CD4-positive, alpha-beta T cell (primary cell): ENCODE measurements around the gene AMACR. TPM values are rescaled to one million over a fixed set of nuclear protein-coding genes. Genes with fewer than 3 reads are reported as not detected.

Experiments used
- ATAC-seq: fragments of 200-7000 bp; cut with Tn5 transposase; one replicate; pipeline ENCODE4 v1.10.0; 2022; ENCODE audit warnings: mild to moderate bottlenecking; ENCODE audit not compliant: poor library complexity
- CTCF ChIA-PET: fragments of 350-600 bp; sonication (Branson Sonifier 250); formaldehyde crosslinking; loops from one replicate; lab custom pipeline; 2021; ENCODE audit warnings: antibody characterized with exemption, inconsistent platforms; lab: Charles Lee
- POLR2A ChIA-PET: fragments of 350-600 bp; sonication (Branson Sonifier 250); formaldehyde crosslinking; loops from one replicate; lab custom pipeline; 2021; ENCODE audit warnings: antibody characterized with exemption, inconsistent platforms; lab: Charles Lee
- DNase-seq, 14 experiments: peaks; one replicate each; pipeline ENCODE4 v3.0.0-alpha.2; 2013 to 2020; ENCODE audit warnings: mixed read lengths in 2 of 14
- H3K27ac ChIP-seq, 2 donors: one replicate each; pipeline versions ENCODE4 v1.5.1 to v1.7.0; 2013; ENCODE audit warnings: low read length in 2 of 2, low read depth in 1 of 2, mild to moderate bottlenecking in 1 of 2
- H3K27me3 ChIP-seq, 2 experiments: 1 replicate in 1 of 2; 2 replicates in 1 of 2; pipeline versions ENCODE4 v1.6.1 to v1.7.0; 2013; ENCODE audit warnings: low read length in 2 of 2, control low read depth in 1 of 2, mild to moderate bottlenecking in 1 of 2, moderate library complexity in 1 of 2; ENCODE audit not compliant: insufficient read depth in 2 of 2, control insufficient read depth in 1 of 2
- H3K36me3 ChIP-seq: one replicate; pipeline ENCODE4 v1.6.1; 2013; ENCODE audit warnings: low read length, control low read depth; ENCODE audit not compliant: insufficient read depth
- H3K4me1 ChIP-seq: one replicate; pipeline ENCODE4 v1.6.1; 2013; ENCODE audit warnings: low read length, control low read depth; ENCODE audit not compliant: insufficient read depth
- H3K4me3 ChIP-seq: one replicate; pipeline ENCODE4 v1.5.1; 2013; ENCODE audit warnings: mild to moderate bottlenecking, low read length, moderate library complexity
- H3K9me3 ChIP-seq, 2 experiments: 1 replicate in 1 of 2; 2 replicates in 1 of 2; pipeline versions ENCODE4 v1.6.1 to v1.7.0; 2013; ENCODE audit warnings: low read length in 2 of 2, mild to moderate bottlenecking in 2 of 2, control low read depth in 1 of 2, moderate library complexity in 1 of 2; ENCODE audit not compliant: control insufficient read depth in 1 of 2, insufficient read depth in 1 of 2
- H3K27ac Mint-ChIP-seq: one replicate; pipeline ENCODE4 v1.8.0; 2020; ENCODE audit warnings: mixed read lengths
- H3K27me3 Mint-ChIP-seq: one replicate; pipeline ENCODE4 v1.8.0; 2021; ENCODE audit warnings: mixed read lengths
- H3K36me3 Mint-ChIP-seq: one replicate; pipeline ENCODE4 v1.8.0; 2021; ENCODE audit warnings: low read depth, mixed read lengths
- H3K4me1 Mint-ChIP-seq: one replicate; pipeline ENCODE4 v1.8.0; 2021; ENCODE audit warnings: low read depth, mixed read lengths
- H3K4me3 Mint-ChIP-seq: one replicate; pipeline ENCODE4 v1.8.0; 2020; ENCODE audit warnings: mild to moderate bottlenecking, mixed read lengths
- H3K9me3 Mint-ChIP-seq: one replicate; pipeline ENCODE4 v1.8.0; 2020; ENCODE audit warnings: mixed read lengths
- intact Hi-C, 2 experiments: fragments of 100-400 bp; cut with DNase I in 1 of 2; cut with micrococcal nuclease in 1 of 2; formaldehyde crosslinking; loops; one replicate each; pipeline versions ENCODE4 v1.15.1 to v1.9.0; 2023 to 2025; cut with DNase I, micrococcal nuclease
- total RNA-seq, 174 experiments: library from RNA in 2 of 174; stranded (reverse) in 2 of 174; gene quantifications; one replicate each; pipeline ENCODE4 v1.2.3 and lab custom pipeline; 2021 to 2026
- TF ChIP-seq, protein P1 (sequence below): fragments of 200-600 bp; IDR thresholded peaks from one replicate; pipeline ENCODE4 v1.8.0; 2022; ENCODE audit warnings: antibody characterized with exemption, mild to moderate bottlenecking

AMACR gene
- total RNA-seq, 2 experiments from 2014 or later, result 1.3 to 1.4 TPM

DNA sequence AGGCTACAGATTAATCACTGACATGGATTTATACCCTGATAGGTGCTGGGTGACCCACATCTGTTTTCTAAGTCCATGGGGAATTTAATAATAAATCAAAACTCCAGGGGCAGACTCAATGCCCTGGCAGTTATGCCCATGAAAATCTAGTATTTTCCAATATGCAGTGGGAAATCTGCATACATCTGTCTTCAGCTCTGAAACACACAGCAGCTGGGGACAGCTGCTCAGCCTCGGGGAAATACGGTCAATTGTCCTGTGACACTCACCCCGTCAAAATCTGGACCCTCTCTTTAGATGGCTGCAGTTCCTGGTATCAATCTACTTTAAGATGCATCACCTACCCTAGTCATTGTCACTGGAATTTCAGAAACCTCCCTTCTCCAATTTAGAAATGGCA lies 47.8 kb upstream of the AMACR start:
- Histone ChIP-seq H3K9me3 (no peaks in the 10 kb centered on the region), H3K36me3 (peaks cover 9% of the 10 kb centered on the region), H3K27ac (no peak overlapping the region), H3K27me3 (no peaks in the 10 kb centered on the region), H3K4me1 (no peaks in the 10 kb centered on the region), H3K4me3 (no peak overlapping the region)
- H3K27me3 Mint-ChIP-seq, result no peaks in the 10 kb centered on the region
- CTCF ChIA-PET, result no interaction called here
- POLR2A ChIA-PET, result no interaction called here
- no peak for DNase-seq
- H3K9me3 Mint-ChIP-seq, result no peaks in the 10 kb centered on the region
- no peak overlapping the region for H3K27ac Mint-ChIP-seq
- peaks cover 36% of the 10 kb centered on the region for H3K36me3 Mint-ChIP-seq
- no peaks in the 10 kb centered on the region for H3K4me1 Mint-ChIP-seq
- no peak for ATAC-seq
- intact Hi-C loops, result no loop called here
- H3K4me3 Mint-ChIP-seq, result no peak overlapping the region
- TF ChIP-seq, protein P1, sequence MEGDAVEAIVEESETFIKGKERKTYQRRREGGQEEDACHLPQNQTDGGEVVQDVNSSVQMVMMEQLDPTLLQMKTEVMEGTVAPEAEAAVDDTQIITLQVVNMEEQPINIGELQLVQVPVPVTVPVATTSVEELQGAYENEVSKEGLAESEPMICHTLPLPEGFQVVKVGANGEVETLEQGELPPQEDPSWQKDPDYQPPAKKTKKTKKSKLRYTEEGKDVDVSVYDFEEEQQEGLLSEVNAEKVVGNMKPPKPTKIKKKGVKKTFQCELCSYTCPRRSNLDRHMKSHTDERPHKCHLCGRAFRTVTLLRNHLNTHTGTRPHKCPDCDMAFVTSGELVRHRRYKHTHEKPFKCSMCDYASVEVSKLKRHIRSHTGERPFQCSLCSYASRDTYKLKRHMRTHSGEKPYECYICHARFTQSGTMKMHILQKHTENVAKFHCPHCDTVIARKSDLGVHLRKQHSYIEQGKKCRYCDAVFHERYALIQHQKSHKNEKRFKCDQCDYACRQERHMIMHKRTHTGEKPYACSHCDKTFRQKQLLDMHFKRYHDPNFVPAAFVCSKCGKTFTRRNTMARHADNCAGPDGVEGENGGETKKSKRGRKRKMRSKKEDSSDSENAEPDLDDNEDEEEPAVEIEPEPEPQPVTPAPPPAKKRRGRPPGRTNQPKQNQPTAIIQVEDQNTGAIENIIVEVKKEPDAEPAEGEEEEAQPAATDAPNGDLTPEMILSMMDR, result no peak

DNA sequence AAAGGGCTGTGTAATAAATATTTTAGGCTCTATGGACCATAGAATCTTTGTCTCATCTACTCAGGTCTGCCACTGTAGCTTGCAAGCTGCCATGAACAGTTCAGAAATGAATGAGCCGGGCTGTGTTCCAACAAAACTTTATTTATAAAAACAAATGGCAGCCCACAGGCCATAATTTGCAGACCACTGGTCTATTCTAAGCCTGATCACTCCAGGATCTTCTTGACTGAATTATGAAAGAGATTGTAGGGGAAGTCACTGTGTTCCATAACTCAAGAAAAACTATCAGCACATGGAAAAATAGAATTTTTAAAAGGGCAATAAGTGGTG lies 46.5 kb upstream of the AMACR start:
- POLR2A ChIA-PET, result no interaction called here
- Histone ChIP-seq H3K36me3 (peaks cover 9% of the 10 kb centered on the region), H3K27me3 (no peaks in the 10 kb centered on the region), H3K4me3 (no peak overlapping the region), H3K4me1 (no peaks in the 10 kb centered on the region), H3K9me3 (no peaks in the 10 kb centered on the region), H3K27ac (no peak overlapping the region)
- intact Hi-C loops, result no loop called here
- TF ChIP-seq, protein P1, result no peak
- Mint-ChIP-seq H3K9me3 (no peaks in the 10 kb centered on the region), H3K4me1 (no peaks in the 10 kb centered on the region), H3K27ac (no peak overlapping the region), H3K4me3 (no peak overlapping the region), H3K36me3 (peaks cover 36% of the 10 kb centered on the region), H3K27me3 (no peaks in the 10 kb centered on the region)
- ATAC-seq (no peak), DNase-seq (no peak)
- CTCF ChIA-PET, result no interaction called here

DNA sequence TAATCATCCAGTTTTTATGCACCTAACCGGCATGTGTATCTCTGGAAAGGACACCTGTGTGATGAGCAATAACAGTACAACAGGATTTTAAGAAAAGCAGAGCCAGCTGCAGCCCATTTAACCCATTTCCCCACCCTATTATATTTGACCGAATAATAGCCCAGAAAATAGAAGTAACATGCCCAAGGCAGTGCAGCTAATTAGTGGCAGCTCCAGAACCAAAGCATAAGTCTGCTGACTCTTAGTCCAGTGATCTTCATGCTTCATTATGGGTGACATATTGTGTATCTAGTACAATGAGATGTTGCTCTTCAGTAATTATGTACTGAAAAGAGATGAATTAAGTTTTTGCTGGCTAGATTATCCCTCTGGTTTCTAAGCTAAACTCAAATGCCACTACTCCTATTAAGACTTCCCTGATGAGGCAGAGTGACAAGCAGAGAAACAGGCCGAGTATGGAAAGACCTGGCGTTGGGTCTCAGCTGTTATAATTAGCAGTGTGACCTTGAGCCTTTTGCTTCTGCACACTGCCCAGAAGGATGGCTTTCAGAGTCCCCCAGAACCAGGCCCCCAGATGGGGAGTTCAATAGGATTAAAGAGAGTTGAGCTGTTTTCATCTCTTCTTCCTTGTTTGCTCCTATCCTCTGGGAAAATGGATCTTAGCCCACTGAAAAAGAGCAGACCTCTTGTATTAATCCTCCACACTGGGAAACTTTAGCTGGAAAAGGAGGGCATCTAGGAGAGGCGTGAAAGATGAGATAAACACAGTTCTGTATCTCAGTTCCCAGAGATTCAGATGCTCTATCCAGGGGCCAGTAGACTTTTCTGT lies 45.9 kb upstream of the AMACR start:
- ATAC-seq (no peak), DNase-seq (no peak)
- Mint-ChIP-seq H3K9me3 (no peaks in the 10 kb centered on the region), H3K27me3 (no peaks in the 10 kb centered on the region), H3K4me1 (no peaks in the 10 kb centered on the region), H3K27ac (no peak overlapping the region), H3K36me3 (peaks cover 31% of the 10 kb centered on the region), H3K4me3 (no peak overlapping the region)
- Histone ChIP-seq H3K36me3 (peaks cover 9% of the 10 kb centered on the region), H3K27me3 (no peaks in the 10 kb centered on the region), H3K4me3 (no peak overlapping the region), H3K9me3 (no peaks in the 10 kb centered on the region), H3K4me1 (no peaks in the 10 kb centered on the region), H3K27ac (no peak overlapping the region)
- TF ChIP-seq, protein P1, result no peak
- intact Hi-C loops, result no loop called here
- POLR2A ChIA-PET, result no interaction called here
- CTCF ChIA-PET, result no interaction called here
